NCI-H345 treated with DMSO at 0.1 percent for 48 hours (cell line): Measurements from ENCODE around the gene THSD4.
"Not testable (repeated sequence)": the region's sequence is repeated elsewhere in the genome, so short reads cannot be mapped to it uniquely, and the experiment has no call there.

Experiments
- DNase-seq: peaks from one replicate; lab custom pipeline; 2025; ENCODE audit not compliant: unreplicated experiment; lab: John Stamatoyannopoulos, UW

The THSD4 gene

DNA sequence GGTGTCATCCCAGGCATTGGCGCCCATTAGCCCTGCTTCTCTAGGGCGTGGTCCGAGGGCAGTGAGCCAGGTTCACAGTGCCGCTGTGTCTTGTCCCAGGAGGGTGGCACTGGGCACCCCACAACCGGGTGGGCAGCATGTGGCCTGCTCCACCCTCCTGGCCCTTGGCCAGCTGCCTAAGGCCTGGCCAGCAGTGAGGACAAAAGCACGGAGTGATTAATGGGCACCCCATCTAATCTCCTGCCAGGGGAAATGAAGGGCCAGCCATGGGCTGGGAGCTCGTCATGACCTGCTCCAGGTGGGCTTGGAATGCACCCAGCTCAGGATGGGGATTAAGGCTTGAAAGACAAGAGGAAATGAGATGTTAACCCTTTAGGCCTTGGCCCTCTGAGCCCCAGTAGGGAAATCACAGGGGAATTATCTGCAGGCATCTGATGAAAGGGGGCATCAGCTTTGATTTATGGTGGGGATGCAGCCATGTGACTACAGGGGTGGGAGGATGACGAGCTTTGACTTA lies 5.2 kb downstream of the THSD4 start:
- no peak for DNase-seq

DNA sequence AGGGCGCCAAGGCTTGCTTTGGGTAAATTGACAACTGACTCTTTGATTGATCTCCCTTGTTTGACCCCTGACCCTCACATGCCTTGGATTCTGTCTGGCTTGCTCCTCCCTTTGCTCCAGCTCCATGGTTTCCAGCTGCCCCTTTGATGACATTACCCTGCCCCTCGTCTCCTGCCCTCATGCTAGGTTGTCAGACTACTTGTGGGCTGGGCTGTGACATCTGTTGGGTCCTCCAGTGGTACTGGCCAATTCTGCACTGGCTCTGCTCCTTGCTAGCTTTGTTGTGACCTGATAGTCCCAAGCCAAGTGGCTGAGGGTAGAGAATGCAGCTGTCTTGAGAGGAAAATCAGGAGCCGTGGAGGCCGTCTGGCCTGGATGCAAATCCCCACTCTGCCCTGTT lies 6.2 kb downstream of the THSD4 start:
- no peak for DNase-seq

DNA sequence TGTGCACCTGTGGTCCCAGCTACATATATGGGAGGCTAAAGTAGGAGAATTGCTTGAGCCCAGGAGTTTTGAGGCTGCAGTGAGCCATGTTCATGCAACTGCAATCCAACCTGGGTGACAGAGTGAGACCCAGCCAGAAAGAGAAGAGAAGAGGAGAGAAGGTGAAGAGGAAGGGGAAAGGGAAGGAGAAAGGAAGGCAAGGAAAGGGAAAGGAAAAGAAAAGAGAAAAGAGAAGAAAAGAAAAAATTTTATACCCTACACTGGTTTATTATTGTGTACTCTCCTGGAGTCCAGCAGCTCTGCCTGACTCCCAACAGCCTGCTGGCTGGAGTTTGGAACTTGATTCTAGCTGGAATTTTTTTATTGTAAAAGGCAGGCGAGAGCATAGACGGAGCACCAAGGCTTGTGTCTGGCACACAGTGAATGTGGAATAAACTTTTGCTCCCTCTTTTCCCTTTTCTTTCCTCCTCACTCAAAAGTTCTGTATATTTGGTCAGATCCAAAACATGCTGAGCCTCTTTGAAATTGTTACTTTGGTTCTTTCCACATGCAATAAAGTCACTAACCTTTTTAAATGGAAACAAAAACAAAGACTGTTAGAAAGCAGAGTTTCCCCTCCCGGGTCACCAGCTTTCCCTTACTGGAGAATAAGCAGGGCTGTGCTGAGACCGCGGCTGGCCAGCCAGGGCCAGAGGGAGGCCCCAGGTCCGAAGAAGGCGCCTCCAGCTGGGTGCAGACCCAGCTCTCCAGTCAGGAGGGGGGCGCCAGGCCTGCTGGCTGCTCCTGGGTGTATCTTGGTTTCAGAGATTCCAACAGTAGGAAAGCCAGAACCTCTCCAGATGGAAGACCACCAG lies 9.9 kb downstream of the THSD4 start:
- DNase-seq: no peak

DNA sequence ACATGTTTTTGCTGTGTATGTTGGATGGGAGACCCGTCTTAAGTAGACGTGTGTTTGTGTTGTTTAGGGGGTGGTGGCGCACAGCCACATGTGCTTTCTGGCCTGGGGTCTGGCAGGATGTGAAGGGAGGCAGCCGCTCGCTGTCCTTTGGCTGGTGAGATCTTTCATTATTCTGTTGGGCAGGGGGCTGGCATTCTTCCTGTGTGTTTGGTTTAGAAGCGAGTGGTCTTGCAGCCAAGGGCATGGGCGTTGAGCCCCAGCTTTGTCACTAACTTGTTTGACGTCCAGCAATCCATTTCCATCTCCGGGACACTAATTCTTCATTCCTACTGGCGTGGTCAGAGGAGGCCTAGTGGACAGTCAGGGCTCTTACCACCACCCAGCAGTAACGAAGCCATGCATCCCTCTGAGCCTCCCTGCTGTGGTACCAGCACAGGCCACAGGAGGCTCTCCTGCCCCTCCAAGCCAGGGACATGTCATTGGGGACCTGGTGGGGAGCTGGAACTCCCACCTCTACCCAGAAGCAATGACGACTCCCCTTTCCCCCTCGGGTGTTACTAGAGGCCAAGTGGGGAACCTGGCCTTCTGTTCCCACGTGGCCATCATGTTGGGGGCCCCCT lies 10.7 kb downstream of the THSD4 start:
- no peak for DNase-seq

- DNase-seq: no peak
Measured at GRCh38 chr15:71127083-71127482, 11.8 kb downstream of the THSD4 start.

GRCh38 chr15:71128159-71128558 lies 12.9 kb downstream of the THSD4 start:
- DNase-seq: not testable (repeated sequence)

- DNase-seq: no peak
Measured at GRCh38 chr15:71128939-71129562, 13.8 kb downstream of the THSD4 start.

- DNase-seq: no peak
Measured at GRCh38 chr15:71129669-71130068, 14.4 kb downstream of the THSD4 start.

GRCh38 chr15:71131601-71132362 lies 16.5 kb downstream of the THSD4 start:
- no peak for DNase-seq

- no peak for DNase-seq
Measured at GRCh38 chr15:71133747-71134472, 18.6 kb downstream of the THSD4 start.

- no peak for DNase-seq
Measured at GRCh38 chr15:71136159-71136783, 21.0 kb downstream of the THSD4 start.

- no peak for DNase-seq
Measured at GRCh38 chr15:71136793-71137518, 21.7 kb downstream of the THSD4 start.

- DNase-seq: no peak
Measured at GRCh38 chr15:71138473-71138872, 23.2 kb downstream of the THSD4 start.

DNA sequence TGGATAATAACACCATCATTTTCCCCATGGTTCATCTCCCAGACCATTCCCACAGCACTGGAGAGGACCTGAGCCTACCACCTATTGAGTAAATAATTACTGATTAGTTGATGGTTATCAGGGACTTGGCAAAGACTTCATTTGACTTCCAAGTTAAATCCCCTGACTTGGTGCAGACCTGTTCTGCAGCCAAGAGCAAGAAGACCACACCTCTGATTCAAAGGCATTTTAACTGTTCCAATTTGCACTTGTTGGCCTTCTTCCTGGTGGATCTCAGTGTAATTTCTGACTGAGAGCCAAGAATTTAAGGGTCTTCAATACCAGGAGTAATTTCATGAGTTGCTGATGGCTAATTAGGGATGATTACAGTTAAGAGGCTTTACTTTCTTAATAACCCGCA lies 24.0 kb downstream of the THSD4 start:
- no peak for DNase-seq

DNA sequence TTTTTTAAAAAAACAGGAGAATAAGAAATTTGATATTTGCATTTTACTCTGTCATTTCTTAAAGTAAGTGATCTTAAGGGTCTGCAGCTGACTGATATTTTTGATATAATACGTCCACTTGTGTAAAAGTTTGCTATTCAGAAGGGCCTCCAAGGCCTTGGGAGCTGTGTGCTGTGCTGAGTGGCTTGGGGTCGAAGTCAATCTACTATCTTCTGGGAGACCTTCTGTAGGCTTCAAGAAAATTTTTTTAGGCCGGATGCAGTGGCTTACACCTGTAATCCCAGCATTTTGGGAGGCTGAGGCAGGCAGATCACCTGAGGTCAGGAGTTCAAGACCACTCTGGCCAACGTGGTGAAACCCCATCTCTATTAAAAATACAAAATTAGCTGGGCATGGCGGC lies 26.3 kb downstream of the THSD4 start:
- no peak for DNase-seq

GRCh38 chr15:71142780-71143179 lies 27.5 kb downstream of the THSD4 start:
- DNase-seq: no peak

GRCh38 chr15:71143373-71144310 lies 28.4 kb downstream of the THSD4 start:
- DNase-seq: no peak

DNA sequence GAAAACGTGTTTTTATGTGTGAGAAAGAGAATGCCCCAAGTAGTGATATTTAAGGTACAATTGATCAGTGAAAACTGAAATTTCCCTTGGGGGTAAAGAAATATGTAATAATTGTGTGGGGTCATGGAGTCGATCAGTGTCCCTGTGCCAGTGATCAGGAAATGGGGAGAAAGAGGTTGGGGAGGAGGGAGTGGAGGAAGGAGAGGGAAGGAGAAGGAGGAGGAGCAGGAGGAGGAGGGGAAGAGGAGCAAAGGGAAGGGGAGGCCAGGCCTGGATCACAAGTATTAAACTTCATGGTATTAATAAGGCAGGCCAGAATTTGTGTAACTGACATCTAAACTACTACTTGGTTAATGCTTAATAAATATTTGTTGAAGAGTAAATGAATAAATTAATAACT lies 30.4 kb downstream of the THSD4 start:
- no peak for DNase-seq
